Endothelial cell of umbilical vein (primary cell): ENCODE data around the gene NUP50. TPM values are rescaled to one million over a fixed set of nuclear protein-coding genes. Genes with fewer than 3 reads are reported as not detected.

Experiments used
- BruUV-seq: library from RNA; stranded (reverse); fragments of 400-500 nt; replicated peaks from 2 replicates; lab custom pipeline; 2021; lab: Mats Ljungman, UMichigan
- CTCF ChIA-PET: fragments of 300-600, 350-600 bp; sonication (Branson Sonifier 250); formaldehyde crosslinking; loops from one replicate; lab custom pipeline; 2021; ENCODE audit warnings: antibody characterized with exemption, inconsistent platforms; lab: Charles Lee
- POLR2A ChIA-PET: fragments of 300-600, 350-600 bp; sonication (Branson Sonifier 250); formaldehyde crosslinking; loops from one replicate; lab custom pipeline; 2021; ENCODE audit warnings: antibody characterized with exemption, inconsistent platforms; lab: Charles Lee
- DNase-seq: peaks from one replicate; pipeline ENCODE4 v3.0.0-alpha.2; 2011; ENCODE audit warnings: low read depth, low spot score
- FAIRE-seq: peaks from 2 replicates; lab custom pipeline; 2011; peaks lifted over from hg19 to GRCh38; lab: Jason Lieb, UNC
- H2AFZ ChIP-seq: 2 replicates; pipeline ENCODE4 v1.6.0; 2012; ENCODE audit warnings: low read depth, low read length, control low read depth, inconsistent platforms
- H3K27ac ChIP-seq: 2 replicates; pipeline ENCODE4 v1.5.1; 2011; ENCODE audit warnings: low read depth, mild to moderate bottlenecking, control low read depth, low read length, moderate library complexity; ENCODE audit not compliant: insufficient read depth
- H3K27me3 ChIP-seq, 2 experiments: 2 replicates each; pipeline versions ENCODE4 v1.6.0 to v1.6.1; 2011; ENCODE audit warnings: low read length in 2 of 2, mixed read lengths in 1 of 2; ENCODE audit not compliant: control insufficient read depth in 2 of 2, insufficient read depth in 2 of 2
- H3K36me3 ChIP-seq, 2 experiments: 2 replicates in 1 of 2; 3 replicates in 1 of 2; pipeline ENCODE4 v1.5.1; 2011; ENCODE audit warnings: low read length in 2 of 2, mild to moderate bottlenecking in 1 of 2, moderate library complexity in 1 of 2; ENCODE audit not compliant: control insufficient read depth in 2 of 2, insufficient read depth in 2 of 2; ENCODE audit errors: extremely low read depth in 1 of 2
- H3K4me1 ChIP-seq: 3 replicates; pipeline ENCODE4 v1.5.1; 2011; ENCODE audit warnings: mild to moderate bottlenecking, low read length; ENCODE audit not compliant: control insufficient read depth, insufficient read depth; ENCODE audit errors: extremely low read depth
- H3K4me2 ChIP-seq: 2 replicates; pipeline ENCODE4 v1.6.1; 2011; ENCODE audit warnings: low read length, control low read depth, mixed read lengths; ENCODE audit not compliant: insufficient read depth
- H3K4me3 ChIP-seq, 3 experiments: fragments of 200-600 bp in 1 of 3; sonication (generic), shearing (Covaris generic) in 1 of 3; replicated peaks in 1 of 3; 2 replicates each; pipeline ENCODE4 v1.5.1; 2011 to 2016; ENCODE audit warnings: control low read depth in 3 of 3, low read length in 3 of 3, mild to moderate bottlenecking in 2 of 3, inconsistent platforms in 1 of 3, low read depth in 1 of 3, moderate library complexity in 1 of 3; ENCODE audit not compliant: insufficient read depth in 1 of 3
- H3K79me2 ChIP-seq: 2 replicates; pipeline ENCODE4 v1.6.0; 2012; ENCODE audit warnings: low read length, inconsistent platforms; ENCODE audit not compliant: control insufficient read depth, insufficient read depth
- H3K9ac ChIP-seq: replicated peaks from 2 replicates; pipeline ENCODE3; 2011; ENCODE audit warnings: low read length, control low read depth; ENCODE audit not compliant: insufficient read depth; ENCODE audit errors: extremely low read depth
- H3K9me1 ChIP-seq: replicated peaks from 3 replicates; pipeline ENCODE4 v1.6.0; 2011; ENCODE audit warnings: mild to moderate bottlenecking, low read length; ENCODE audit not compliant: control insufficient read depth, insufficient read depth; ENCODE audit errors: extremely low read depth
- H3K9me3 ChIP-seq: replicated peaks from 2 replicates; pipeline ENCODE4 v1.5.1; 2012; ENCODE audit warnings: low read length, inconsistent platforms; ENCODE audit not compliant: control insufficient read depth, insufficient read depth
- H4K20me1 ChIP-seq: replicated peaks from 2 replicates; pipeline ENCODE3; 2011; ENCODE audit warnings: mild to moderate bottlenecking, low read length; ENCODE audit not compliant: control insufficient read depth, insufficient read depth; ENCODE audit errors: extremely low read depth
- EZH2 ChIP-seq: IDR thresholded peaks from 2 replicates; pipeline ENCODE4 v1.6.1; 2012; ENCODE audit warnings: borderline replicate concordance, low read depth, mild to moderate bottlenecking, moderate library complexity, low read length, inconsistent platforms; ENCODE audit not compliant: severe bottlenecking
- FOS ChIP-seq: IDR thresholded peaks from 2 replicates; pipeline ENCODE4 v1.6.1; 2011; ENCODE audit warnings: mild to moderate bottlenecking, low read length, moderate library complexity, borderline replicate concordance; ENCODE audit not compliant: insufficient read depth
- GATA2 ChIP-seq: IDR thresholded peaks from 2 replicates; pipeline ENCODE4 v1.7.0; 2011; ENCODE audit warnings: low read depth, mild to moderate bottlenecking, moderate library complexity, mixed read lengths, low read length; ENCODE audit not compliant: insufficient read length, insufficient read depth
- JUN ChIP-seq: IDR thresholded peaks from 2 replicates; pipeline ENCODE4 v1.6.1; 2011; ENCODE audit warnings: borderline replicate concordance, low read depth; ENCODE audit not compliant: insufficient read length, insufficient read depth
- MAX ChIP-seq: IDR thresholded peaks from 2 replicates; pipeline ENCODE4 v1.6.1; 2011; ENCODE audit not compliant: insufficient read depth, insufficient read length
- MYC ChIP-seq: IDR thresholded peaks from one replicate; pipeline ENCODE4 v1.6.1; 2011; ENCODE audit warnings: mild to moderate bottlenecking, low read depth, low read length
- POLR2A ChIP-seq: IDR thresholded peaks from 2 replicates; pipeline ENCODE4 v1.6.1; 2012; ENCODE audit warnings: low read depth, mild to moderate bottlenecking, control low read depth, low read length
- POLR2AphosphoS5 ChIP-seq: IDR thresholded peaks from 2 replicates; pipeline ENCODE4 v1.6.1; 2012; ENCODE audit warnings: low read depth, mild to moderate bottlenecking, control low read depth, low read length, moderate library complexity; ENCODE audit not compliant: insufficient read depth
- dilution Hi-C: fragments of 300-500 bp; cut with MboI; formaldehyde crosslinking; loops from one replicate; pipeline ENCODE4 v1.15.0; 2019; ENCODE audit warnings: low sequenced_read_pairs; ENCODE audit not compliant: extremely low pct_ligation_motif_present
- intact Hi-C: fragments of 100-400 bp; cut with micrococcal nuclease; formaldehyde crosslinking; loops from one replicate; pipeline ENCODE4 v1.10.0; 2022
- polyA plus RNA-seq, 4 experiments: library from polyadenylated mRNA; depleted of rRNA in 3 of 4; stranded (reverse) in 3 of 4; unstranded in 1 of 4; fragments of >200 nt; gene quantifications; 2 replicates each; pipeline versions ENCODE4 v1.2.1 to v1.2.3, GENCODE V29; 2011 to 2012; ENCODE audit warnings: missing spikeins in 1 of 4
- total RNA-seq: library from RNA; stranded (reverse); gene quantifications from 2 replicates; pipeline ENCODE4 v1.2.3, GENCODE V29; 2021
- TF ChIP-seq, protein P1 (sequence below), 2 donors: IDR thresholded peaks; 1 replicate in 1 of 2; 2 replicates in 1 of 2; pipeline ENCODE4 v1.5.1; 2011; ENCODE audit warnings: low read length in 2 of 2, mild to moderate bottlenecking in 2 of 2, moderate library complexity in 2 of 2, control low read depth in 1 of 2, inconsistent platforms in 1 of 2, low read depth in 1 of 2; ENCODE audit not compliant: insufficient read depth in 1 of 2; ENCODE audit errors: extremely low read depth in 1 of 2

Gene NUP50
- total and polyA plus RNA-seq, 2 donors (not counting 3 experiments of a cell fraction or from before 2014, with no cell fraction given) = 12.4 to 90.9 TPM

DNA sequence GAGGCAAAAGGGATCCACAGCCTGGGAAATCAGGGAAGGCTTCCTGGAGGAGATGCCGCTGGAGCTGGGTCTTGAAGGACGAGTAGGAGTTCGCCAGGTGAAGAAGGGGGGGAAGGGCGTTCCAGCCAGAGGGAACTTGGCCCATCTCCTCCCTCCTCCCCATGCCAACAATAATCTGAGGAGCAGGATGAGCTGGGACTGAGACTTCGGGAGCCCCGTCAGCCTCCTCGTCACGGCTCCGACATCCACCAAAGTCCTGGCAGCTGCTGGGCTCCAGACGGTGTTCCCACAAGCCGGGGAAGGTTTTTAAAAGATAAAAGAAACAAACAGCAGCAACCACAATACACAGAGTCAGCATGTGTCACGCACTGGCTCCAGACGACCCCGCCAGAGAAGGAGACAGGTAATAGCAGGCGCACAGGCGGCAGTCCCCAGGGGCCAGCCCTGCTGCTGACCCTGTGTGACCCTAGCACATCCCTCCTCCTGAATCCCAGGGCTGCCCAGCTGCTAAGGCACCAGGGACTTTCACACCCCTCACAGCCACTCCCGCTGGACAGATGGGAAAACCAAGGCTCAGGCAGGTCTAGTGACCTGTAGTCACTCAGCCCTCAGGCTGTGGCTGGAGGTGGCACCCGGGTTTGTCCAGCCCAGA, 37.3 kb downstream of the NUP50 start:
- no peaks in the 10 kb centered on the region for H3K9me3 ChIP-seq
- BruUV-seq = no TSS peak
- no peaks in the 10 kb centered on the region for H3K27me3 ChIP-seq
- DNase-seq = no peak
- no peak overlapping the region for H2AFZ ChIP-seq
- H3K4me1 ChIP-seq = no peaks in the 10 kb centered on the region
- H3K9ac ChIP-seq = no peak overlapping the region
- dilution Hi-C loops = no loop called here
- H3K9me1 ChIP-seq = no peaks in the 10 kb centered on the region
- H4K20me1 ChIP-seq = no peaks in the 10 kb centered on the region
- peaks cover 0 to 33% of the 10 kb centered on the region in 2 experiments for H3K36me3 ChIP-seq
- intact Hi-C loops = no loop called here
- H3K79me2 ChIP-seq = no peaks in the 10 kb centered on the region
- no peak overlapping the region for H3K4me2 ChIP-seq
- TF ChIP-seq EZH2 = no peak
- no peak for TF ChIP-seq FOS
- TF ChIP-seq JUN = no peak
- no peak for TF ChIP-seq POLR2A
- no peak for TF ChIP-seq MYC
- TF ChIP-seq POLR2AphosphoS5 = no peak
- H3K4me3 ChIP-seq = no peak overlapping the region
- H3K27ac ChIP-seq = no peak overlapping the region
- no peak for FAIRE-seq
- ChIA-PET CTCF (no interaction called here), POLR2A (no interaction called here)

DNA sequence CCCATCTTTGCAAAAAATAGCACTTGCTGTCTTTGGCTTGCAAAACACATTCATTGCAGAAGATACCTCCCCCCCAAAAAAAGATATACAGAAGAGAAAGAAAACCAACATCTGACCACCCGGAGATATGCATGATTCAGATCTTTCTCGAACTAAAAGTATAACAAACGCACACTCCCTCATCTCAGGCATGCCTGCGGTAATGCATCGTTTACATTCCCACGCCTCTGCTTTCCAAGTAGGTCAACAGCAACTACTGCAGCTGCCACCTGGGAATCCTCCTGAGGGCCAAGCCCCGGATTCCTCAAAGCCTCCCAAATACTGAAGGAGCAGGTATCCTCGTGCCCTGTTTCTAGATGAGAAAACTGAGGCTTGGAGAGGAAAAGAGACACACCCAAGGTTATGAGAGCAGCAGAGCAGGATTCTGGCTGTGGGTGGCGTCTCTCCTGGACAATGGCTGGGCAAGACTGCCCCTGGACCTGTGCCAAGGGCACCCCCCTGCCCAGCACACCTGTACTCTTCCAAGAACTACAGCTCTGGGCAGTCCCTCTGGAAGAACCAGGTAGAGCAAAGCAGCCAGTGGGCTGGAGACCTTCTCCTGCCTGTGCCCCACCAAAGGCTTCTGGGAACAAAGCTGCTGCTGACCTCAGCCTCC, 38.1 kb downstream of the NUP50 start:
- Histone ChIP-seq H3K9ac (no peak overlapping the region), H3K27ac (no peak overlapping the region), H3K9me1 (no peaks in the 10 kb centered on the region), H3K27me3 (no peaks in the 10 kb centered on the region), H3K4me3 (no peak overlapping the region), H3K36me3 (peaks cover 0 to 27% of the 10 kb centered on the region in 2 experiments), H3K4me1 (no peaks in the 10 kb centered on the region), H3K4me2 (no peak overlapping the region), H3K79me2 (no peaks in the 10 kb centered on the region), H2AFZ (no peak overlapping the region), H4K20me1 (no peaks in the 10 kb centered on the region), H3K9me3 (no peaks in the 10 kb centered on the region)
- ChIA-PET POLR2A (no interaction called here), CTCF (no interaction called here)
- TF ChIP-seq EZH2 (no peak), JUN (no peak), POLR2AphosphoS5 (no peak), FOS (no peak), POLR2A (no peak), MAX (no peak), GATA2 (no peak), MYC (no peak)
- TF ChIP-seq, protein P1, sequence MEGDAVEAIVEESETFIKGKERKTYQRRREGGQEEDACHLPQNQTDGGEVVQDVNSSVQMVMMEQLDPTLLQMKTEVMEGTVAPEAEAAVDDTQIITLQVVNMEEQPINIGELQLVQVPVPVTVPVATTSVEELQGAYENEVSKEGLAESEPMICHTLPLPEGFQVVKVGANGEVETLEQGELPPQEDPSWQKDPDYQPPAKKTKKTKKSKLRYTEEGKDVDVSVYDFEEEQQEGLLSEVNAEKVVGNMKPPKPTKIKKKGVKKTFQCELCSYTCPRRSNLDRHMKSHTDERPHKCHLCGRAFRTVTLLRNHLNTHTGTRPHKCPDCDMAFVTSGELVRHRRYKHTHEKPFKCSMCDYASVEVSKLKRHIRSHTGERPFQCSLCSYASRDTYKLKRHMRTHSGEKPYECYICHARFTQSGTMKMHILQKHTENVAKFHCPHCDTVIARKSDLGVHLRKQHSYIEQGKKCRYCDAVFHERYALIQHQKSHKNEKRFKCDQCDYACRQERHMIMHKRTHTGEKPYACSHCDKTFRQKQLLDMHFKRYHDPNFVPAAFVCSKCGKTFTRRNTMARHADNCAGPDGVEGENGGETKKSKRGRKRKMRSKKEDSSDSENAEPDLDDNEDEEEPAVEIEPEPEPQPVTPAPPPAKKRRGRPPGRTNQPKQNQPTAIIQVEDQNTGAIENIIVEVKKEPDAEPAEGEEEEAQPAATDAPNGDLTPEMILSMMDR (IDR thresholded peaks at IDR 0.05; ENCODE audit: extremely low read depth in 1 of 2, insufficient read depth in 1 of 2, low read depth in 1 of 2, low read length in 2 of 2) = no peak
- intact Hi-C loops = no loop called here
- dilution Hi-C loops = no loop called here
- FAIRE-seq = no peak
- no peak for DNase-seq
- BruUV-seq = no TSS peak
